ENCODE measurements around the gene STAG1. TPM values are rescaled to one million over a fixed set of nuclear protein-coding genes. Genes with fewer than 3 reads are reported as not detected.
"Not testable (repeated sequence)": the region's sequence is repeated elsewhere in the genome, so short reads cannot be mapped to it uniquely, and the experiment has no call there.

Gene STAG1
- total RNA-seq, 2 donors from 2014 or later, result 38.2 to 43.5 TPM

- Histone ChIP-seq H3K9ac (ENCODE audit: low read depth in 2 of 2, low read length in 2 of 2) (no peak overlapping the region), H3K27ac (no peak overlapping the region), H3K9me3 (no peaks in the 10 kb centered on the region), H3K36me3 (no peaks in the 10 kb centered on the region), H3K4me3 (no peak overlapping the region), H3K27me3 (no peaks in the 10 kb centered on the region), H3K4me1 (peaks cover 4% of the 10 kb centered on the region)
- intact Hi-C loops (cut with DNase I), result no loop called here
- TF ChIP-seq, protein P1, sequence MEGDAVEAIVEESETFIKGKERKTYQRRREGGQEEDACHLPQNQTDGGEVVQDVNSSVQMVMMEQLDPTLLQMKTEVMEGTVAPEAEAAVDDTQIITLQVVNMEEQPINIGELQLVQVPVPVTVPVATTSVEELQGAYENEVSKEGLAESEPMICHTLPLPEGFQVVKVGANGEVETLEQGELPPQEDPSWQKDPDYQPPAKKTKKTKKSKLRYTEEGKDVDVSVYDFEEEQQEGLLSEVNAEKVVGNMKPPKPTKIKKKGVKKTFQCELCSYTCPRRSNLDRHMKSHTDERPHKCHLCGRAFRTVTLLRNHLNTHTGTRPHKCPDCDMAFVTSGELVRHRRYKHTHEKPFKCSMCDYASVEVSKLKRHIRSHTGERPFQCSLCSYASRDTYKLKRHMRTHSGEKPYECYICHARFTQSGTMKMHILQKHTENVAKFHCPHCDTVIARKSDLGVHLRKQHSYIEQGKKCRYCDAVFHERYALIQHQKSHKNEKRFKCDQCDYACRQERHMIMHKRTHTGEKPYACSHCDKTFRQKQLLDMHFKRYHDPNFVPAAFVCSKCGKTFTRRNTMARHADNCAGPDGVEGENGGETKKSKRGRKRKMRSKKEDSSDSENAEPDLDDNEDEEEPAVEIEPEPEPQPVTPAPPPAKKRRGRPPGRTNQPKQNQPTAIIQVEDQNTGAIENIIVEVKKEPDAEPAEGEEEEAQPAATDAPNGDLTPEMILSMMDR (IDR thresholded peaks at IDR 0.05), result no peak
- DNase-seq, result no peak
Measured at GRCh38 chr3:136583823-136584222, 168.4 kb downstream of the STAG1 start.

DNA sequence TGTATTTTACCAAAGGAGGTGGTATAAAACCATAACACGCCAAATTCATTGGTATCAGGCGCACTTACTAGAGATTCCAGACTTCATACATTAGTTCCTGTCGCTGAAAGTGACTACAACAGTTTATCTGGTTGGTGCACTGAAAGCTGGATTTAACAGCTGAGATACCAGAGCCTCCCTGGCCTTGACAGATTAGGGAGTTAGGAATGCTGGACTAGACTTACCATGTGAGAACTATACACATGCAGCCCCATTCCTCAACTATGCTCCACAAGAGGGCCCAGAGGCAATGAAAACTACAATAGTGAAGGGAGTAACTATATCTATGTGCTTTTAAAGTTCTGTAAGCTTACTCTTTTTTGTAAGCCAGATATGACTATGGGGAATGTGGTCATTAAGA, 174.4 kb downstream of the STAG1 start:
- Histone ChIP-seq H3K27me3 (no peaks in the 10 kb centered on the region), H3K27ac (no peak overlapping the region), H3K4me1 (peaks cover 4% of the 10 kb centered on the region), H3K36me3 (no peaks in the 10 kb centered on the region), H3K4me3 (no peak overlapping the region), H3K9me3 (no peaks in the 10 kb centered on the region), H3K9ac (ENCODE audit: low read depth in 2 of 2, low read length in 2 of 2) (no peak overlapping the region)
- TF ChIP-seq, protein P1 (IDR thresholded peaks at IDR 0.05), result no peak
- intact Hi-C loops (cut with DNase I), result no loop called here
- no peak for DNase-seq

GRCh38 chr3:136576279-136577009, 175.7 kb downstream of the STAG1 start:
- no peak overlapping the region for H3K27ac ChIP-seq
- TF ChIP-seq, protein P1 (IDR thresholded peaks at IDR 0.05), result no peak
- peaks cover 4% of the 10 kb centered on the region for H3K4me1 ChIP-seq
- DNase-seq, result no peak
- H3K36me3 ChIP-seq, result no peaks in the 10 kb centered on the region
- H3K4me3 ChIP-seq, result no peak overlapping the region
- H3K9ac ChIP-seq (ENCODE audit: low read depth in 2 of 2, low read length in 2 of 2), result no peak overlapping the region
- intact Hi-C loops (cut with DNase I), result no loop called here
- no peaks in the 10 kb centered on the region for H3K9me3 ChIP-seq
- H3K27me3 ChIP-seq, result no peaks in the 10 kb centered on the region

DNA sequence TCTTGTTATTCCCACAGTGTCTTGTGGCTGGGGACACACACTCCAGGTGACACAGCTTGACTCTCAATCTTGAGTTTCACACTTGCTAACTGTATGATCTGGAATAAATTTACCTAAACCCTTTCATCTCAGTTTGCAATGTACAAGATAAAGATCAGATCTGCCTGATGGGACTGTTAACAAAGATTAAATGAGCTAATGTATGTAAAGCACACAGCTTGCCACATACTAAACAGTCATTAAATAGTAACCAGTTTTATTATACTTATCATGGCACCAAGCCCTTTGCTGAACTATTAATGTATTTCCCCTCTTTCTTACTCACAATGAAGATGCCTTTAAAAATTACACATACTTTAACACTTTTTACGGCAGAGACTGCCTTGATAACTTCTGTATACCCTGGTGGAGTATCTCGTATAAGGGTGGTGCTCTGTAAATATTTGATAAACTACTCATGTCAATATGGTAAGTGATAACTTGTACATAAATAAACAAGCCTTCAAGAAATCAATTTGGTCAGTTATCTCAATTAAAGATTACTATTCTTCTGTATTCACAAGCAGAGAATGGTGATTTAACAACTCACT, 184.5 kb downstream of the STAG1 start:
- Histone ChIP-seq H3K27me3 (no peaks in the 10 kb centered on the region), H3K4me1 (no peaks in the 10 kb centered on the region), H3K9me3 (no peaks in the 10 kb centered on the region), H3K27ac (no peak overlapping the region), H3K9ac (ENCODE audit: low read depth in 2 of 2, low read length in 2 of 2) (no peak overlapping the region), H3K4me3 (no peak overlapping the region), H3K36me3 (no peaks in the 10 kb centered on the region)
- no peak for DNase-seq
- TF ChIP-seq, protein P1 (IDR thresholded peaks at IDR 0.05), result no peak
- intact Hi-C loops (cut with DNase I), result no loop called here

DNA sequence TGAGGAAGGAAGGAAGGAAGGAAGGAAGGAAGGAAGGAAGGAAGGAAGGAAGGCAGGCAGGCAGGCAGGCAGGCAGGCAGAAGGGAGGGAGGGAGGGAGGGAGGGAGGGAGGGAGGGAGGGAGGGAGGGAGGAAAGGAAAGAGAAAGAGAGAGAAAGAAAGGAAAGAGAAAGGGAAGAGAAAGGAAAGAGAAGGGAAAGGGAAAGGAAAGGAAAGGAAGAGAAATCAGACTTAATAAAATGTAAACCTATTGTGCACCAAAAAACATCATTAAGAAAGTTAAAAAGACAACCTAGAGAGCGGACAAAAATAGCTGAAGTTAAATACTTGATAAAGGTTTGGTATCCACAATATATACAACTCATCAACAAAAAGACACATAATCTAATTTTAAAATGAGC, 187.2 kb downstream of the STAG1 start:
- DNase-seq; H3K27me3 ChIP-seq; intact Hi-C loops (cut with DNase I); H3K4me1 ChIP-seq; H3K27ac ChIP-seq; H3K4me3 ChIP-seq; H3K9me3 ChIP-seq; H3K9ac ChIP-seq (ENCODE audit: low read depth in 2 of 2, low read length in 2 of 2); H3K36me3 ChIP-seq: not testable (repeated sequence)

- H3K4me1 ChIP-seq, result no peaks in the 10 kb centered on the region
- no peak overlapping the region for H3K27ac ChIP-seq
- no peaks in the 10 kb centered on the region for H3K36me3 ChIP-seq
- no peak for DNase-seq
- no peaks in the 10 kb centered on the region for H3K27me3 ChIP-seq
- intact Hi-C loops (cut with DNase I), result no loop called here
- TF ChIP-seq, protein P1 (IDR thresholded peaks at IDR 0.05), result no peak
- no peak overlapping the region for H3K4me3 ChIP-seq
- no peaks in the 10 kb centered on the region for H3K9me3 ChIP-seq
- no peak overlapping the region for H3K9ac ChIP-seq (ENCODE audit: low read depth in 2 of 2, low read length in 2 of 2)
Measured at GRCh38 chr3:136562026-136562425, 190.2 kb downstream of the STAG1 start.
